IPS-15b (cell line): ENCODE measurements around the gene SERINC2.
"Not testable (repeated sequence)": the region's sequence is repeated elsewhere in the genome, so short reads cannot be mapped to it uniquely, and the experiment has no call there.

Source experiments
- H3K27me3 ChIP-seq: one replicate; pipeline ENCODE4 v1.6.1; 2013; ENCODE audit warnings: low read length; ENCODE audit not compliant: control insufficient read depth, insufficient read depth
- H3K36me3 ChIP-seq: one replicate; pipeline ENCODE4 v1.6.1; 2013; ENCODE audit warnings: low read length; ENCODE audit not compliant: control insufficient read depth, insufficient read depth
- H3K4me1 ChIP-seq: one replicate; pipeline ENCODE4 v1.6.1; 2013; ENCODE audit warnings: mild to moderate bottlenecking, low read length; ENCODE audit not compliant: control insufficient read depth, insufficient read depth
- H3K4me3 ChIP-seq: one replicate; pipeline ENCODE4 v1.5.1; 2013; ENCODE audit warnings: low read depth, low read length
- H3K9ac ChIP-seq: one replicate; pipeline ENCODE4 v1.6.1; 2013; ENCODE audit warnings: low read depth, mild to moderate bottlenecking, low read length
- H3K9me3 ChIP-seq: one replicate; pipeline ENCODE4 v1.6.1; 2013; ENCODE audit warnings: mild to moderate bottlenecking, low read length; ENCODE audit not compliant: control insufficient read depth, insufficient read depth

Gene SERINC2

DNA sequence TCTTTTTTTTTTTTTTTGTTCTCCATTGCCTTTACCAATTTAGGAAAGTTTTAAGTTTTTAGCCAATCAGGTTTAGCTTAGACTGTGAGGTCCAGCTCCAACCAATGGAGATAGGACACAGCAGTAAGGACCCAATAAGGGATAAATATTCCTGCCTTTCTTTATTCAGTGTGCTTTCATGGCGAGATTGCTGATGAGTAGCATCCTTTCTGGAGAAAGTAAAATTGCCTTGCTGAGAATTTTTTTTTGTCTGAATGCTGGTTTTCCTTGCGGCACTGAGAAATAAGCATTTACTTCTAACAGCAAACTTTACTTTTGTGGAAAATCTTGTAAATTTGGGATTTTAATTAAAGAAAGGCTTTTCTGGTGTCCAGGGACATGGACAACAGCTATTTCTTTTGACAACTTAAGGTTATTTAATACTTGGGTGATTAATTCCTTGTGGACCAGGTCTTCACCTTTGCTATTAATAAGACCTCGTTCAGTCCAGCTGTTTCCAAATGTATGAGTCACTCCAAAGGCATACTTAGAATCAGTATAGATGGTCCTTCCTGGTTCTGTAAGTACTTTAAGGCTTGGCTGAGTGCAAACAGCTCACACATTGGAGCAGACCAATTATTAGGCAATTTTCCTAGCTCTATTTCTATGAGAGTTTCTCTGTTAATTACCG, 54.1 kb downstream of the SERINC2 start:
- H3K4me1 ChIP-seq = peaks cover 4% of the 10 kb centered on the region
- H3K9ac ChIP-seq = no peak overlapping the region
- no peak overlapping the region for H3K4me3 ChIP-seq
- H3K36me3 ChIP-seq = no peaks in the 10 kb centered on the region
- H3K9me3 ChIP-seq = peaks cover 2% of the 10 kb centered on the region
- no peaks in the 10 kb centered on the region for H3K27me3 ChIP-seq

DNA sequence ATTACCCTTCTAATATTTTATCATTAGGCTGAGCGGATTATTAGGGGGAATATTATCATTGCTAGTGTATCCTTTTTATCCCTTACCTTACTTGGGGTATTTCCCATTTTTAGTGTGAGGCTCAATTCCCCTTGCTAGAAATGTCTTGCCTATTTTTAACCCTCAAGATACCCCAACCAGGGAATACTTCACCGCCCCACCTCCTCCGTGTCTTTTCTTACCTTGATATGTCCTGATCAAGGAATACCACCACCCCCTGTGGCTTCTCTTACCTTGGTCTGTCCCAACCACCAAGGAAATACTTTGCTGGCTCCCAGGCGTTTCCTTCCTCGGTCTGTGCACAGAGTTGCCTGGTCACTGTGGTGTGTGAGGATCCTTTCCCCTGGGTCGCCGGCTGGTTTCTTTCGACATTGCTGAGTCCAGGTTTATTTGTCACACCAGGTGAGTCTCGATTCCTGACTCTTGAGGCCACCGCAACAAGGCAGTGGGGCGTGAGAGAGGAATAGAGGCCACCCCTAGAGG, 57.8 kb downstream of the SERINC2 start:
- Histone ChIP-seq H3K4me3 (no peak overlapping the region), H3K9ac (no peak overlapping the region), H3K27me3 (no peaks in the 10 kb centered on the region), H3K4me1 (peaks cover 4% of the 10 kb centered on the region), H3K9me3 (peaks cover 5% of the 10 kb centered on the region), H3K36me3 (no peaks in the 10 kb centered on the region)

DNA sequence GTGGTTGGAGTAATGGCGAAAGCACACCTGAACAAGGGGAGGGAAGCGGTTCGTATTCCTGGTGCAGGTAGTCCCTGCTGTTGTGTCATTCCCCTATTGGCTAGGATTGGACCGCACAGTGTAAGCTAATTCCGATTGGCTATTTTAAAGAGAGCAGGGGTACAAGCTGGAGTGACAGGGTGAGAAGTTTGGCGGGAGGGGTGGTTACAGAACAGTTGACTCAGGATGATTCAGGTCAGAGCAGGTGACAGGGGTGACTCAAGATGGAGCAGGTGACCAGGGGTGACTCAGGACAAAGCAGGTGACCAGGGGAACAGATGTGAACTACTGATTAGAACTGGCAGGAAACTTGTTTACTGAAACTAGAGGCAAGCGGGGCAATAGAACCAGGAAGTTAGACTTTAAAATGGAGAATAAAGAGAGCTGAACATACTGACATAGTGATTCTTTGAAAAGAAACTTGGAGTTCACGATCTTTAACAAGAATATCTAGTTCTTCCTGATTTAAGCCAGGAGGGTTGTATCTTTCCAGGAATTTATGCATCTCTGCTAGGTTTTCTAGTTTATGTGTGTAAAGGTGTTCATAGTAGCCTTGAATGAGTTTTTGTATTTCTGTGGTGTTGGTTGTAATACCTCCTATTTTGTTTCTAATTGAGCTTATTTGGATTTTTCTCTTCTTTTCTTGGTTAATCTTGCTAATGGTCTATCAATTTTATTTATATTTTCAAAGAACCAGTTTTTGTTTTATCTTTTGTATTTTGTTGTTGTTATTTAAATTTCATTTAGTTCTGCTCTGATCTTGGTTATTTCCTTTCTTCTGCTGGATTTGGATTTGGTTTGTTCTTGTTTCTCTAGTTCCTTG, 58.7 kb downstream of the SERINC2 start:
- H3K9me3 ChIP-seq, H3K36me3 ChIP-seq, H3K9ac ChIP-seq, H3K4me1 ChIP-seq, H3K4me3 ChIP-seq, H3K27me3 ChIP-seq: not testable (repeated sequence)

DNA sequence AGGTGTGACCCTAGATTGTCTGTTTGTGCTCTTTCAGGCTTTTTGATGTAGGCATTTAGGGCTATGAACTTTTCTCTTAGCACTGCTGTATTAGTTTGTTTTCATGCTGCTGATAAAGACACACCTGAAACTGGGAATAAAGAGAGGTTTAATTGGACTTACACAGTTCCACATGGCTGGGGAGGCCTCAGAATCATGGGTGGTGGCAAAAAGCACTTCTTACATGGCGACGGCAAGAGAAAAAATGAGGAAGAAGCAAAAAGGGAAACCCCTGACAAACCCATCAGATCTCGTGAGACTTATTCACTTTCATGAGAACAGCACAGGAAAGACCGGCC, 59.3 kb downstream of the SERINC2 start:
- not testable (repeated sequence) for H3K9ac ChIP-seq, H3K9me3 ChIP-seq, H3K4me1 ChIP-seq, H3K27me3 ChIP-seq, H3K4me3 ChIP-seq, H3K36me3 ChIP-seq

DNA sequence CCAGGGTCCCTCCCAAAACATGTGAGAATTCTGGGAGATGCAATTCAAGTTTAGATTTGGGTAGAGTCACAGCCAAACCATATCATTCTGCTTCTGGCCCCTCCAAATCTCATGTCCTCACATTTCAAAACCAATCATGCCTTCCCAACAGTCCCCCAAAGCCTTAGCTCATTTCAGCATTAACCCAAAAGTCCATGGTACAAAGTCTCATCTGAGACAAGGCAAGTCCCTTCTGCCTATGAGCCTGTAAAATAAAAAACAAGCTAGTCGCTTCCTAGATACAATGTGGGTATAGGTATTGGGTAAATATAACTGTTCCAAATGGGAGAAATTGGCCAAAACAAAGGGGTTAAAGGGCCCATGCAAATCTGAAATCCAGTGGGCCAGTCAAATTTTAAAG, 59.7 kb downstream of the SERINC2 start:
- not testable (repeated sequence) for H3K4me3 ChIP-seq, H3K4me1 ChIP-seq, H3K36me3 ChIP-seq, H3K9ac ChIP-seq, H3K9me3 ChIP-seq, H3K27me3 ChIP-seq

DNA sequence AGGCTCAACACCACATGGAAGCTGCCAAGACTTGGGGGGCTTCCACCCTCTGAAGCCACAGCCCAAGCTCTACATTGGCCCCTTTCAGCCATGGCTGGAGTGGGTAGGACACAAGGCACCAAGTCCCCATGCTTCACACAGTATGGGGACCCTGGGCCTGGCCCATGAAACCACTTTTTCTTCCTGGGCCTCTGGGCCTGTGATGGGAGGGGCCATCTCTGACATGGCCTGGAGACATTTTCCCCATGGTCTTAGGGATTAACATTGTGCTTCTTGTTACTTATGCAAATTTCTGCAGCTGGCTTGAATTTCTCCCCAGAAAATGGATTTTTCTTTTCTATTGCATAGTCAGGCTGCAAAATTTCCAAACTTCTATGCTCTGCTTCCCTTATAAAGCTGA, 60.5 kb downstream of the SERINC2 start:
- H3K4me1 ChIP-seq, H3K9ac ChIP-seq, H3K36me3 ChIP-seq, H3K4me3 ChIP-seq, H3K27me3 ChIP-seq, H3K9me3 ChIP-seq: not testable (repeated sequence)

DNA sequence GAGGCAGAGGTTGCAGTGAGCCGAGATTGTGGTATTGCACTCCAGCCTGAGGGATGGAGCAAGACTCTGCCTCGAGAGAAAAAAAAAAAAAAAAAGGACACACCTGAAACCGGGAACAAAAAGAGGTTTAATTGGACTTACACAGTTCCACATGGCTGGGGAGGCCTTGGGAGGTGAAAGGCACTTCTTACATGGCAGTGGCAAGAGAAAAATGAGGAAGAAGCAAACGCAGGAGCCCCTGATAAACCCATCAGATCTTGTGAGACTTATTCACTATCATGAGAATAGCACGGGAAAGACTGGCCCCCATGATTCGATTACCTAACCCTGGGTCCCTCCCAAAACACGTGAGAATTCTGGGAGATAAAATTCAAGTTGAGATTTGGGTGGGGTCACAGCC, 61.6 kb downstream of the SERINC2 start:
- not testable (repeated sequence) for H3K9me3 ChIP-seq, H3K9ac ChIP-seq, H3K4me1 ChIP-seq, H3K4me3 ChIP-seq, H3K27me3 ChIP-seq, H3K36me3 ChIP-seq

DNA sequence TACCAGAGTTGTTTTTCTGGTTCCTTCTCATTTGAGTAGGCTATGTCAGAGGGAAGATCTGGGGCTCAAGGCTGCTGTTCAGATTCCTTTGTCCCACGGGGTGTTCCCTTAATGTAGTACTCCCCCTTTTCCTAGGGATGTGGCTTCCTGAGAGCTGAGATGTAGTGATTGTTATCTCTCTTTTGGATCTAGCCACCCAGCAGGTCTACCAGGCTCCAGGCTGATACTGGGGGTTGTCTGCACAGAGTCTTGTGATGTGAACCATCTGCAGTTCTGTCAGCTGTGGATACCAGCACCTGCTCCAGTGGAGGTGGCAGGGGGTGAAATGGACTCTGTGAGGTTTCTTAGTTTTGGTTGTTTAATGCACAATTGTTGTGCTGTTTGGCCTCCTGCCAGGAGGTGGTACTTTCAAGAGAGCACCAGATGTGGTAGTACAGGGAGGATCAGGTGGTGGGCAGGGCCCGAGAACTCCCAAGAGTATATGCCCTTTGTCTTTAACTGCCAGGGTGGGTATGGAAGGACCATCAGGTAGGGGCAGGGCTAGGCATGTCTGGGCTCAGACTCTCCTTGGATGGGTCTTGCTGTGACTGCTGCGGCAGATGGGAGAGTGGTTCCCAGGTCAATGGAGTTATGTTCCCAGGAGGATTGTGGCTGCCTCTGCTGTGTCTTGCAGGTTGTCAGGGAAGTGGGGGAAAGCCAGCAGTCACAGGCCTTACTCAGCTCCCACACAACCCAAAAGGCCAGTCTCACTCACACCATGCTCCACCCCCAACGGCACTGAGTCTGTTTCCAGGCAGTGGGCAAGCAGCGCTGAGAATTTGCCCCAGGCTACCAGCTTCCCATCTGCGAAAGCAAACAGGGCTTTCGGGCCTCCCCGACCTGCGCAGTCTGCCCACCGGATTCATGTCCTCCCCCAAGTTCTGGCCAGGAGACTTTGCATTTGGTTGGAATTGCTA, 64.2 kb downstream of the SERINC2 start:
- no peaks in the 10 kb centered on the region for H3K36me3 ChIP-seq
- H3K4me1 ChIP-seq = no peaks in the 10 kb centered on the region
- no peaks in the 10 kb centered on the region for H3K27me3 ChIP-seq
- no peak overlapping the region for H3K9ac ChIP-seq
- H3K4me3 ChIP-seq = no peak overlapping the region
- peaks cover 6% of the 10 kb centered on the region for H3K9me3 ChIP-seq

DNA sequence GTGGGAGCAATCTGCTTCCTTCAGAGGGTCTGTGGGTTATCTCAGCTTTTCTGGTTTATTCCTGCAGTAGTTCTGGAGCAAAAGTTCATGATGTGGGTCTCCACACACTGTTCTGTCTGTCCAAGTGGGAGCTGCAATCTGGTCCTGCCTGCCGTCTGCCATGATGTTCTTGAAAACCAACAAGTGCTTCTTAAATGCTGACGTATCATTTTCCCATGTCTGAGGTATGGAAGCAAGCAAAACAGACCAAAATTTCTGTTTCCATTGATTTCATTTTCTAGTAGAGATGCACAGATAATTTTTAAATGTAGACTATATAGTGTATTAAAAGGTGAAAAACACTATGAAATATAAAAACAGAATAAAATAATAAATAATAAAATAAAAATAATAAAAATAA, 65.2 kb downstream of the SERINC2 start:
- H3K4me3 ChIP-seq = no peak overlapping the region
- no peaks in the 10 kb centered on the region for H3K36me3 ChIP-seq
- H3K27me3 ChIP-seq = no peaks in the 10 kb centered on the region
- no peaks in the 10 kb centered on the region for H3K4me1 ChIP-seq
- H3K9ac ChIP-seq = no peak overlapping the region
- H3K9me3 ChIP-seq = peaks cover 6% of the 10 kb centered on the region

DNA sequence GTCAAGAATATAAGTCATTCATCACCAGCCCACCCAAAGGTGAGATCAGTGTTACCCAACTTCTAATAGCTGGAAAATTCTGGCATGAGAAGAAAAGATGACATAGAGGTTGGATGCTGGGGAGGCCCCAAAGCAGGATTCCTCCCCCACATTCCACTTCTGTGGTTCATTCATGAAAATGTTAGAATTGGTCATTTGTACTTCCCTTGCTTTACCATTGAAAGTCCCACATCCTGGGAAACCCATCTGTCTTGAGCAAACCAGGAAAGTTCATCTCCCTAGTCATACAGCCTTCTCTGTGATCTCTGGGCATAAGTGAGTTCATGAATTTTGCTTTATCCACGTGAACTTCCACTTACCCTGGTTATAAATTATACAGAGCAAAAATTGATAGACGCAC, 66.8 kb downstream of the SERINC2 start:
- Histone ChIP-seq H3K4me3 (no peak overlapping the region), H3K9ac (no peak overlapping the region), H3K4me1 (no peaks in the 10 kb centered on the region), H3K27me3 (no peaks in the 10 kb centered on the region), H3K9me3 (peaks cover 3% of the 10 kb centered on the region), H3K36me3 (no peaks in the 10 kb centered on the region)

DNA sequence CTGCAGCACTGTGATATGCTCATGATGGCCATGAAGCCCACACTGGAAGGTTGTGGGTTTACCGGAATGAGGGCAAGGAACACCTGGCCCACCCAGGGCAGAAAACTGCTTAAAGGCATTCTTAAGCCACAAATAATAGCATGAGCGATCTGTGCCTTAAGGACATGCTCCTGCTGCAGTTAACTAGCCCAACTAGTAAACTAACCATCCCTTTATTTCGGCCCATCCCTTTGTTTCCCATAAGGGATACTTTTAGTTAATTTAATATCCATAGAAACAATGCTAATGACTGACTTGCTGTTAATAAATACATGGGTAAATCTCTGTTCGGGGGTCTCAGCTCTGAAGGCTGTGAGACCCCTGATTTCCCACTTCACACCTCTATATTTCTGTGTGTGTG, 67.4 kb downstream of the SERINC2 start:
- H3K4me3 ChIP-seq, H3K9ac ChIP-seq, H3K9me3 ChIP-seq, H3K27me3 ChIP-seq, H3K4me1 ChIP-seq, H3K36me3 ChIP-seq: not testable (repeated sequence)
